AG04449 (cell line): ENCODE data around the gene PPFIBP2.

Source experiments
- CTCF ChIA-PET: fragments of 350-600 bp; formaldehyde crosslinking; extraction: SDS; loops from one replicate; lab custom pipeline; 2021; ENCODE audit warnings: antibody characterized with exemption; lab: Yijun Ruan, JAX
- POLR2A ChIA-PET: fragments of 400-600, 350-600 bp; formaldehyde crosslinking; extraction: SDS; loops from one replicate; lab custom pipeline; 2020; ENCODE audit warnings: antibody characterized with exemption, inconsistent platforms; lab: Yijun Ruan, JAX
- DNase-seq: peaks from one replicate; pipeline ENCODE4 v3.0.0-alpha.2; 2010; ENCODE audit warnings: low read depth, low spot score
- H3K4me3 ChIP-seq: 2 replicates; pipeline ENCODE4 v1.5.1; 2011; ENCODE audit warnings: low read depth, mild to moderate bottlenecking, control low read depth, low read length
- CTCF ChIP-seq: IDR thresholded peaks from one replicate; pipeline ENCODE4 v1.5.1; 2011; ENCODE audit warnings: mild to moderate bottlenecking, moderate library complexity, low read length, control low read depth, inconsistent platforms; ENCODE audit not compliant: insufficient read depth; ENCODE audit errors: missing control alignments

PPFIBP2 gene

GRCh38 chr11:7484131-7484530 lies 29.7 kb upstream of the PPFIBP2 start:
- ChIA-PET POLR2A (no interaction called here), CTCF (interaction anchor here (2.7 kb wide), 1 partner anchor 29 kb away, joined by 12 read pairs; the partner anchor contains the start of gene PPFIBP2)
- no peak for TF ChIP-seq CTCF
- no peak overlapping the region for H3K4me3 ChIP-seq
- DNase-seq, result no peak

- no peak overlapping the region for H3K4me3 ChIP-seq
- ChIA-PET CTCF (interaction anchor here (2.7 kb wide), 1 partner anchor 28 kb away, joined by 12 read pairs; the partner anchor contains the start of gene PPFIBP2), POLR2A (no interaction called here)
- no peak for TF ChIP-seq CTCF
- DNase-seq, result no peak
Measured at GRCh38 chr11:7484645-7485044, 29.2 kb upstream of the PPFIBP2 start.

- POLR2A ChIA-PET, result no interaction called here
- DNase-seq, result no peak
- CTCF ChIA-PET, result interaction anchor here (2.7 kb wide), 1 partner anchor 27 kb away, joined by 12 read pairs; the partner anchor contains the start of gene PPFIBP2
- no peak for TF ChIP-seq CTCF
- peak within 1 kb of the TSS; percentile 40 for H3K4me3 ChIP-seq
Measured at GRCh38 chr11:7485186-7486097, 28.4 kb upstream of the PPFIBP2 start, which contains the start of gene OLFML1. OLFML1 (plus strand) TSS chr11:7485506; CDS start chr11:7485876, 370 bp downstream.

GRCh38 chr11:7486098-7486780 lies 27.6 kb upstream of the PPFIBP2 start:
- CTCF ChIA-PET, result interaction anchor here (2.7 kb wide), 1 partner anchor 26 kb away, joined by 12 read pairs; the partner anchor contains the start of gene PPFIBP2

GRCh38 chr11:7486781-7487140 lies 27.0 kb upstream of the PPFIBP2 start:
- ChIA-PET POLR2A (no interaction called here), CTCF (interaction anchor here (0.9 to 2.7 kb wide), 2 partner anchors 26 to 161 kb away, joined by 3 to 12 read pairs; partner anchors contain the start of gene PPFIBP2)
- no peak overlapping the region for H3K4me3 ChIP-seq
- TF ChIP-seq CTCF, result no peak
- DNase-seq, result no peak

More at GRCh38 chr11:7486098-7486780, 27.6 kb upstream of the PPFIBP2 start:
- peak overlapping the region; percentile 40; the same call in 1 of the 2 replicates for H3K4me3 ChIP-seq
- no peak for DNase-seq
- TF ChIP-seq CTCF, result no peak
- POLR2A ChIA-PET, result no interaction called here
